ENCODE measurements around the gene TLX2.

Gene TLX2

DNA sequence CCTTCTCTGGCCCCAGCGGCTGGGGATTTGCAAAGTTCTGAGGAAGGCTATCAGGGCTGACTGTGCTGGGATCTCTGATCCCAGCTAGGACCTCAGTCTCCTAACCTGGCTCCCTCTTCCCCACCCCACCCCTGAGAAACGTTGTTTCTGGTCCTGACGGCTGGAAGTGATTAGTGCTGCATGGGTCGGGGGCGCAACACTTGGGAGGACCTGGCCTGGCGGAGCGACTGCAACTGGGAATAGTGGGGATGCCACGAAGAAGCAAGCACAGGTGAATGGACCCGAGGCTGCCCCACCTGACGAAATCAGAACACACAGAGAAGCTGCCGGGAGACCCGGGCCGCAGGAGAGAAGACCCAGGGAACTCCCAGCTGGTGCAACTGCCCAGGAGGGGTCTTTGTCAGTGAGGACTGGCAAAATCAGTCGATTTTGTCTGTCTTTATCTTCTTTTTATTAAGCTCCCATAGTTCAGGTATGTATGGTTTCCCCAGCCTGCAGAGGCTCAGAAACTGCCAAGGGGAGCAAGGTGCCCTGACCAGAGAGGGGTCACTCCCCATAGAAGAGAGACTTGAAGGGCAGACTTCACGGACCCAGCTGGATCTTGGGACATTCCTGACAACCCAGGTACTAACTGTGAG, 14.2 kb upstream of the TLX2 start:
- TF ChIP-seq, protein P1, sequence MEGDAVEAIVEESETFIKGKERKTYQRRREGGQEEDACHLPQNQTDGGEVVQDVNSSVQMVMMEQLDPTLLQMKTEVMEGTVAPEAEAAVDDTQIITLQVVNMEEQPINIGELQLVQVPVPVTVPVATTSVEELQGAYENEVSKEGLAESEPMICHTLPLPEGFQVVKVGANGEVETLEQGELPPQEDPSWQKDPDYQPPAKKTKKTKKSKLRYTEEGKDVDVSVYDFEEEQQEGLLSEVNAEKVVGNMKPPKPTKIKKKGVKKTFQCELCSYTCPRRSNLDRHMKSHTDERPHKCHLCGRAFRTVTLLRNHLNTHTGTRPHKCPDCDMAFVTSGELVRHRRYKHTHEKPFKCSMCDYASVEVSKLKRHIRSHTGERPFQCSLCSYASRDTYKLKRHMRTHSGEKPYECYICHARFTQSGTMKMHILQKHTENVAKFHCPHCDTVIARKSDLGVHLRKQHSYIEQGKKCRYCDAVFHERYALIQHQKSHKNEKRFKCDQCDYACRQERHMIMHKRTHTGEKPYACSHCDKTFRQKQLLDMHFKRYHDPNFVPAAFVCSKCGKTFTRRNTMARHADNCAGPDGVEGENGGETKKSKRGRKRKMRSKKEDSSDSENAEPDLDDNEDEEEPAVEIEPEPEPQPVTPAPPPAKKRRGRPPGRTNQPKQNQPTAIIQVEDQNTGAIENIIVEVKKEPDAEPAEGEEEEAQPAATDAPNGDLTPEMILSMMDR (IDR thresholded peaks at IDR 0.05; ENCODE audit: low read depth, low read length) = no peak
- Histone ChIP-seq H3K27me3 (ENCODE audit: insufficient read depth, low read depth, severe bottlenecking) (no peaks in the 10 kb centered on the region), H3K9me3 (ENCODE audit: severe bottlenecking) (no peaks in the 10 kb centered on the region), H3K36me3 (peaks cover 25% of the 10 kb centered on the region), H3K4me3 (ENCODE audit: low read depth, low read length) (no peak overlapping the region), H3K27ac (peak overlapping the region; percentile 71)
- no peak for DNase-seq

DNA sequence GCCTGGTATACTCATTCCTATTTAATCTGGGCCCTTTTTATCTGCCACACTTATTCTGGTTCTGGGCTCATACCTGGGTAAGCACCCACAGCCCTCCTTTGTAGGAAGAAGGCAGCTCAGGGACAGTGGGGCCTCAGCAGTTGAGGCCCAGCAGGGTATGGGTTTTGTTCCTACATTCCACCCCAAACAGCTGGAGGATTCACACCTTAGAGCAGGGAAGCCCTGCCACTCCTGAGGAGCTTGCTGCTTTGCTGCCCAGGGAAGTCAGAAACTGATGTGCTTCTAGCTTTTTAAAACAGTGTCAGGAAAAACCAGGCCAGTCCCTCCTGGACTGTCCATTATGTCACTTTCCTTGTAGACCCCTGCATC, 13.7 kb upstream of the TLX2 start:
- peak overlapping the region; percentile 71 for H3K27ac ChIP-seq
- TF ChIP-seq, protein P1 (IDR thresholded peaks at IDR 0.05; ENCODE audit: low read depth, low read length) = no peak
- no peak overlapping the region for H3K4me3 ChIP-seq (ENCODE audit: low read depth, low read length)
- H3K27me3 ChIP-seq (ENCODE audit: insufficient read depth, low read depth, severe bottlenecking) = no peaks in the 10 kb centered on the region
- H3K9me3 ChIP-seq (ENCODE audit: severe bottlenecking) = no peaks in the 10 kb centered on the region
- DNase-seq = no peak
- H3K36me3 ChIP-seq = peaks cover 26% of the 10 kb centered on the region

- Histone ChIP-seq H3K36me3 (peaks cover 28% of the 10 kb centered on the region), H3K9me3 (ENCODE audit: severe bottlenecking) (no peaks in the 10 kb centered on the region), H3K27me3 (ENCODE audit: insufficient read depth, low read depth, severe bottlenecking) (no peaks in the 10 kb centered on the region), H3K4me3 (ENCODE audit: low read depth, low read length) (peak overlapping the region; percentile 13), H3K27ac (peak overlapping the region; percentile 71)
- TF ChIP-seq, protein P1 (IDR thresholded peaks at IDR 0.05; ENCODE audit: low read depth, low read length) = 0 out of 2 replicates have a peak, but pooled peaks have one; percentile 6
- DNase-seq = peak; percentile 91
Observed at GRCh38 chr2:74501335-74502071, 12.7 kb upstream of the TLX2 start.

- DNase-seq = no peak
- H3K27me3 ChIP-seq (ENCODE audit: insufficient read depth, low read depth, severe bottlenecking) = no peaks in the 10 kb centered on the region
Observed at GRCh38 chr2:74502147-74502719, 12.0 kb upstream of the TLX2 start.

DNA sequence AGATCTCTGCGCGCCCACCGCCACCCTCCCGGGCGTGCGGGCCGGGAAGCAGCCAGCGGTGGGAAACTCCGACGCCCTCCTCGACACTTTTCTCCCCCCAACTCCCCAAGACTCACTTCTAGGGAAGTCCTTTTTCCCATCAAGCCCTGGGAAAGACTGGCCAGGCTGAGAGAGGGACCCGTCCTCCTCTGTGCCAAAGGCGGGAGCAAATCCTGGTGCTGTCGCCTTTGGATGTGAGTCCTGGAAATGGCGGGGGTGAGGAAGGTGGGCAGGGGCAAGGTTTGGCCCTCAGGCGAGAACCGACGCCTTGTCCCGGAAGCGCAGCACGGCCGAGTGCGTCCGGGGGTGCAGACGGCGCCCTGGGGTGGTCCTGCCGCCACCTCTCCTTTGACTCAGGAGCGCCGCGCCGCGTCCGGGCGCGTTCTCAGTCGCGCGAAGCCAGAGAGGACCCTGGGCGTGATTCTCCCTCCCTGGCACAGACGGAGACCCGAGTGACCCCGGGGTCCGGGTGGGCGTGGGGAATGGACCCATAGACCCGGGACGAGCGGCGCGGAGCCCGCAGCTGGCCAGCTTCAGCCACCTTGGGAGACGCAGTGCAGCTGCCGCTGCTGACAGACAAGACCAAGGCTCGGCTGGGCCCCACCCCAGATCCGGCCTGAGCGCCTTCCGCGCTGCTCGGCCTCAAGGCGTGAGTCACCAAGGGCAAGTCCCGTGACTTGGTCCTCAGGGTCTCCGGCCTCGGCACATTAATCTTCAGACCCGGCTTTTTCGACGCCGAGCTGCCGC, 11.3 kb upstream of the TLX2 start:
- no peak overlapping the region for H3K4me3 ChIP-seq (ENCODE audit: low read depth, low read length)
- H3K27me3 ChIP-seq (ENCODE audit: insufficient read depth, low read depth, severe bottlenecking) = no peaks in the 10 kb centered on the region
- peak overlapping the region; percentile 71 for H3K27ac ChIP-seq
- no peaks in the 10 kb centered on the region for H3K9me3 ChIP-seq (ENCODE audit: severe bottlenecking)
- peaks cover 36% of the 10 kb centered on the region for H3K36me3 ChIP-seq
- DNase-seq = no peak
- TF ChIP-seq, protein P1 (IDR thresholded peaks at IDR 0.05; ENCODE audit: low read depth, low read length) = no peak

More at GRCh38 chr2:74502147-74502719, 12.0 kb upstream of the TLX2 start:
- Histone ChIP-seq H3K27ac (peak overlapping the region; percentile 71), H3K4me3 (ENCODE audit: low read depth, low read length) (peak overlapping the region; percentile 13), H3K9me3 (ENCODE audit: severe bottlenecking) (no peaks in the 10 kb centered on the region), H3K36me3 (peaks cover 33% of the 10 kb centered on the region)
- TF ChIP-seq, protein P1 (IDR thresholded peaks at IDR 0.05; ENCODE audit: low read depth, low read length) = no peak

Data from WERI-Rb-1 (cell line).